GM23248 (cell line): ENCODE measurements around the gene SLC12A7.

Experiments used
- EZH2 ChIP-seq: fragments of 200-600 bp; sonication (generic); IDR thresholded peaks from 2 replicates; pipeline ENCODE4 v1.6.1; 2018; ENCODE audit warnings: antibody characterized with exemption, mild to moderate bottlenecking; ENCODE audit not compliant: insufficient read depth, poor library complexity, severe bottlenecking
- EZH2phosphoT487 ChIP-seq: fragments of 200-600 bp; sonication (generic); IDR thresholded peaks from 2 replicates; pipeline ENCODE4 v1.6.1; 2018; ENCODE audit warnings: antibody characterized with exemption, moderate library complexity, mild to moderate bottlenecking, low read depth; ENCODE audit not compliant: insufficient read depth

DNA sequence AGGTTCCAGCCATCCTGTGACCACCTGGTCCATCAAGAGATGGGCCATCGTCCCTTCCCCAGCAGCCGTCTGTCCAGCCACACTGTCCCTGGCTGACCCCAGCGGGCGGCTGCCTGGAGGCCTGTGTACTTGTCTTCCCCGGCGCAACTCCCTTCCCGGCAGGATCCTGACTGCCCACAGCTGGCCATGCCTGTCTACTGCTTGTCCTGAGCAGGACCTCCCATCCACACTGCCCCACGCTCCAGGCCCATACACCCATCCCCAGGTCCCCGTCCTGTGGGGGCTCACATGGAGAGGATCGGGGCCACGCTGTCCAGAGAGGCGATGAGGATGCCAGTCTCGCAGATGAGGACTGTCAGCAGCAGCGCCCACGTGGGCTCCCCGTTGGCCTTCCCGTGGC lies 35.5 kb downstream of the SLC12A7 start:
- no peak for TF ChIP-seq EZH2phosphoT487
- TF ChIP-seq EZH2: no peak
